Epithelial cell of esophagus (primary cell): ENCODE results near the gene PJA2.

Source experiments
- DNase-seq: peaks from one replicate; pipeline ENCODE4 v3.0.0; 2010; ENCODE audit warnings: low read depth
- H3K4me3 ChIP-seq: 2 replicates; pipeline ENCODE4 v1.5.1; 2011; ENCODE audit warnings: mild to moderate bottlenecking, low read length, control low read depth
- CTCF ChIP-seq: IDR thresholded peaks from 2 replicates; pipeline ENCODE4 v1.5.1; 2011; ENCODE audit warnings: low read depth, mild to moderate bottlenecking, low read length, control low read depth, inconsistent platforms; ENCODE audit not compliant: insufficient read depth; ENCODE audit errors: missing control alignments

PJA2 gene

DNA sequence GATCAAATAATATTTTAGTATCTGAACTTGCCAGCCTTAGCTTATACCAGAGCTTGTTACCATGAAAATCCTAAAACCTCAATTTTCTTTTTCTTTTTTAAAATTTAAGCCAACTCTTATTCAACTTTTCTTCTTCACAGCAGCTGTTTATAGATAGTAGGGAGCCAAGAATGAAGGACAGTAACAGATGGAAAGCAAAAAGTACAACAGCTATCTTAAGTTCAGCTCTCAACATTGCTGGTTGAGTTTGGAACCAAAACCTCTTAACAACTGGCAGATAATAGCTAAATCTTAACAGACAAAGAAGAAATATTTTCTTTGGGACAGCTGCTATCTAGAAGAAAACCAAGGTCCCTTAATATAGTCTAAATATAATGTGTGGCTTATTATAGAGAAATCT is 74.7 kb downstream of the PJA2 start:
- no peak for TF ChIP-seq CTCF
- no peak for DNase-seq
- no peak overlapping the region for H3K4me3 ChIP-seq

- no peak overlapping the region for H3K4me3 ChIP-seq
- TF ChIP-seq CTCF, result no peak
- DNase-seq, result no peak
Observed at GRCh38 chr5:109334056-109334455, 75.7 kb downstream of the PJA2 start.

- DNase-seq, result peak; percentile 15
- no peak for TF ChIP-seq CTCF
- no peak overlapping the region for H3K4me3 ChIP-seq
Observed at GRCh38 chr5:109329333-109330237, 80.2 kb downstream of the PJA2 start.

DNA sequence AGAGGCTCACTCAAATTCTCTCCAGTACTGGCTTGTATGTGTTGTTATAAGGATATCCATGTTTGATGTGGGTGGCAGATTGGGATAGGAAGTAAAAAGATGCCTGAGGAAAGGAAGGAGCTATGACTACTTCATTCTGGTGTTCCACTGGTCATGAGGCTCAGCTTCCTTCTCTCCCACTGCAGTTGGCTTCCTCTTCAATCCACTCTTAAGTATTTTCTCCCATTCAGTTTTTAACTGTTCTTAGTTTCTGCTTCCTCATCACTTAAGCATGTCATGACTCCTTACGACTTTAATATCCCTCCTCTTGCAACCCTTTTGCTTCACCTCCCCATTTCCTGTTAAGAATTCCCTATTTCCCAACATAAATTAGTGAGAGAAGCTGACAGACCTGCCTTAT is 81.1 kb downstream of the PJA2 start:
- TF ChIP-seq CTCF, result no peak
- peak; percentile 30 for DNase-seq
- no peak overlapping the region for H3K4me3 ChIP-seq

DNA sequence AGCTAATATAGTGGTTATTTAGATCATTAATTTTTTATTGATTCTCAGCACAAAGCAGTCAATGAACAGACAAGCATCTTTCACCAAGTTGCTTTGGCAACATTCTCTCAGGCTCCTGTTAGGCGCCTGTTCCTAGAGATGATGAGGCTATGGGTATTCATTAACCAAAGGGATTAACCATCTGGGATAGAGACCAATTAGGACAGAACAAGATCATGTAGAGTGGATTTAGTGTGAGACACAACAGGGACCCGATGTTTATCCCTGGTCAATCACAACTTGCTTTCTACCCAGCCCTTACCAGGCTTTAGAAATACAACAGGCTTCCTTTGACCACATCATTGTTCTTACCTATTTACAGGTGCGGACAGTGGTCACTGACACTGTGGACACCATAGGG is 82.2 kb downstream of the PJA2 start:
- no peak for DNase-seq
- TF ChIP-seq CTCF, result no peak
- H3K4me3 ChIP-seq, result no peak overlapping the region

- no peak for DNase-seq
- TF ChIP-seq CTCF, result no peak
- H3K4me3 ChIP-seq, result no peak overlapping the region
Observed at GRCh38 chr5:109326919-109327318, 82.9 kb downstream of the PJA2 start.

DNA sequence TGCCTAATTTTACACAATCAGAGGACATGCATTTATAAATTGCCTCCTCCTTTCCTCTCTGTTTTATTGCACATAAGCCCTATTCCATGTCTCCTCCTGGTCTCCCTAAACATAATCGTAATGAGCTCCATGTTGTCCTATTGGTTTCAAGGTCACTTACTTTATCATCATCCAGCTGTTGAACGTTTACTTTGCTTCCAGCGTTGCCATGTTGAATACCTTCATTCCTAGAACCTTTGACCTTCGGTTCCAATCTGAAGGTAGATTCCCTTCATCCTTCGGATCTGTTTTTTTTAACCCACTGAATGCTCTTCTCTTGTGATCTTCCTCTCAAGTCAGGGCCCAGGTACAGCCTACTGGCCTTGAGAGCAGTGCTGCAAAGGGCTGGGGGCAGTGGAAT is 84.3 kb downstream of the PJA2 start:
- no peak overlapping the region for H3K4me3 ChIP-seq
- TF ChIP-seq CTCF, result no peak
- DNase-seq, result no peak
